SKM-1 (cell line): ENCODE data around the gene SARM1.
A peak's percentile ranks its signal among the peaks of the same experiment; 100 is the strongest.
"Not testable (repeated sequence)": the region's sequence is repeated elsewhere in the genome, so short reads cannot be mapped to it uniquely, and the experiment has no call there.

Experiments
- DNase-seq: peaks from one replicate; lab custom pipeline; 2025; ENCODE audit not compliant: unreplicated experiment; lab: John Stamatoyannopoulos, UW

The SARM1 gene

GRCh38 chr17:28413804-28414203 lies 42.3 kb downstream of the SARM1 start:
- no peak for DNase-seq

- DNase-seq, result no peak
Observed at GRCh38 chr17:28415886-28416285, 44.4 kb downstream of the SARM1 start.

- peak; percentile 74 for DNase-seq
Observed at GRCh38 chr17:28416703-28417311, 45.3 kb downstream of the SARM1 start.

- no peak for DNase-seq
Observed at GRCh38 chr17:28421787-28422305, 50.4 kb downstream of the SARM1 start.

GRCh38 chr17:28425206-28425605 lies 53.7 kb downstream of the SARM1 start:
- no peak for DNase-seq

GRCh38 chr17:28426081-28426519 lies 54.6 kb downstream of the SARM1 start:
- no peak for DNase-seq

- no peak for DNase-seq
Observed at GRCh38 chr17:28427371-28427770, 55.9 kb downstream of the SARM1 start.

GRCh38 chr17:28427982-28428381 lies 56.5 kb downstream of the SARM1 start:
- DNase-seq, result not testable (repeated sequence)

GRCh38 chr17:28433721-28434120 lies 62.2 kb downstream of the SARM1 start:
- DNase-seq, result no peak

- DNase-seq, result not testable (repeated sequence)
Observed at GRCh38 chr17:28434326-28434725, 62.8 kb downstream of the SARM1 start.

GRCh38 chr17:28443901-28444638 lies 72.6 kb downstream of the SARM1 start:
- no peak for DNase-seq

GRCh38 chr17:28446716-28447395 lies 75.4 kb downstream of the SARM1 start:
- DNase-seq, result no peak

- no peak for DNase-seq
Observed at GRCh38 chr17:28447396-28447760, 75.9 kb downstream of the SARM1 start.

GRCh38 chr17:28449859-28450258 lies 78.4 kb downstream of the SARM1 start:
- DNase-seq, result no peak
